Heart right ventricle (tissue), 16 donors: ENCODE data around the gene VRK1. TPM values are rescaled to one million over a fixed set of nuclear protein-coding genes. Genes with fewer than 3 reads are reported as not detected.

Experiments
- ATAC-seq, 8 donors: fragments of 200-7000 bp; cut with Tn5 transposase; one replicate each; pipeline ENCODE4 v1.9.1; 2020; ENCODE audit warnings: mild to moderate bottlenecking in 8 of 8, moderate library complexity in 8 of 8, moderate number of reproducible peaks in 1 of 8
- DNase-seq, 2 donors: peaks; one replicate each; pipeline ENCODE4 v3.0.0-alpha.2; 2020
- H3K27ac ChIP-seq, 10 donors: fragments of 200-600 bp; sonication (generic) in 2 of 10; one replicate each; pipeline versions ENCODE4 v1.5.0 to v1.8.0; 2020 to 2022; ENCODE audit warnings: mild to moderate bottlenecking in 3 of 10
- H3K27me3 ChIP-seq, 7 donors: fragments of 200-600 bp; one replicate each; pipeline ENCODE4 v1.8.0; 2021 to 2022; ENCODE audit warnings: mild to moderate bottlenecking in 2 of 7
- H3K36me3 ChIP-seq, 9 donors: fragments of 200-600 bp; sonication (generic) in 1 of 9; one replicate each; pipeline versions ENCODE4 v1.5.0 to v1.8.0; 2020 to 2022; ENCODE audit warnings: mild to moderate bottlenecking in 2 of 9
- H3K4me1 ChIP-seq, 9 donors: fragments of 200-600 bp; sonication (generic) in 1 of 9; one replicate each; pipeline versions ENCODE4 v1.5.0 to v1.8.0; 2020 to 2022; ENCODE audit warnings: mild to moderate bottlenecking in 4 of 9
- H3K4me3 ChIP-seq, 10 donors: fragments of 200-600 bp; sonication (generic) in 2 of 10; one replicate each; pipeline versions ENCODE4 v1.5.0 to v1.8.0; 2020 to 2022; ENCODE audit warnings: mild to moderate bottlenecking in 7 of 10, moderate library complexity in 2 of 10
- H3K9me3 ChIP-seq, 11 donors: fragments of 200-600 bp in 10 of 11; sonication (generic) in 2 of 11; one replicate each; pipeline versions ENCODE4 v1.5.0 to v1.8.0; 2013 to 2022; ENCODE audit warnings: mild to moderate bottlenecking in 2 of 11, control low read depth in 1 of 11, moderate library complexity in 1 of 11
- CTCF ChIP-seq, 9 donors: fragments of 200-600 bp; sonication (generic) in 2 of 9; IDR thresholded peaks; one replicate each; pipeline versions ENCODE4 v1.5.0 to v1.8.0; 2021 to 2022; ENCODE audit warnings: antibody characterized with exemption in 9 of 9, mild to moderate bottlenecking in 5 of 9, moderate library complexity in 1 of 9
- WGBS, 2 donors: extraction: QIAGEN DNeasy Blood & Tissue Kit; methylation state at CpG; one replicate each; pipeline ENCODE4 v1.1.7; 2013; ENCODE audit warnings: inconsistent platforms in 1 of 2; 5-methylcytosine and 5-hydroxymethylcytosine counted together
- intact Hi-C, 10 donors: fragments of 100-400 bp; cut with DNase I; formaldehyde crosslinking; loops; one replicate each; pipeline versions ENCODE4 v1.11.1 to v1.14.2; 2022
- polyA plus RNA-seq, 2 donors: library from polyadenylated mRNA; stranded (reverse); fragments of 200-250 nt; gene quantifications; one replicate each; pipeline ENCODE4 v1.2.3, GENCODE V29; 2013
- total RNA-seq, 10 donors: library from RNA; stranded (reverse); fragmentation: NEBNext Ultra II Directional in 3 of 10; extraction: Animal tissue kit (Norgen Biotek cat#: 25700) in 3 of 10; gene quantifications; one replicate each; pipeline versions ENCODE4 v1.2.1 to v1.2.4, GENCODE V29; 2021 to 2023
- donor health status: Arrhythmogenic right ventricular cardiomyopathy.
- donor health status: ischemic (EF 13 %, LVEDD 7.1; RV severe dilation, severe dysfunction).
- donor health status: healthy with polysubstance abuse.
- donor health status: DM: no; HTN: yes; CAD: no.
- donor health status: DM: no; HTN: no; CAD: no.
- donor health status: ischemic (EF 25% LVEDD 6.9; RV normal size, moderate dysfunction).
- donor health status: ischemic (EF 25% LVEDD 5.7; RV mildly dilated, moderate dysfunction).
- donor health status: healthy.
- donor health status: DM: yes; HTN: yes; CAD: no.
- donor health status: Ischemic cardiomyopathy.
- donor health status: ischemic (EF 35%, LVEDD 5.7; RV mildly dilated, moderate dysfunction).
- donor health status: nonischemic (EF 11% LVEDD 7.7; RV severe dilation, severe dysfunction).
- donor health status: DM: yes; HTN: yes; CAD: no.
- donor health status: PGD.
- donor health status: ischemic (EF 29% LVEDD 5.4; RV normal size, mild dysfunction).
- donor health status: nonischemic (EF 23%, LVEDD 6.1; RV moderate dilation, normal function).

The VRK1 gene
- total and polyA plus RNA-seq, 12 donors: 2.3 to 9.7 (median 7.2) TPM

- intact Hi-C loops: no loop called here
- no peak overlapping the region for H3K27ac ChIP-seq
- no peaks in the 10 kb centered on the region for H3K36me3 ChIP-seq
- H3K4me3 ChIP-seq: no peak overlapping the region
- peaks cover 0 to 13% (median 0%) of the 10 kb centered on the region in 9 donors for H3K4me1 ChIP-seq
- H3K9me3 ChIP-seq: no peaks in the 10 kb centered on the region
- no peak for TF ChIP-seq CTCF (IDR thresholded peaks at IDR 0.05)
- H3K27me3 ChIP-seq: peaks cover 0 to 29% (median 6%) of the 10 kb centered on the region in 7 donors
- DNase-seq (no peak), ATAC-seq (no peak)
- WGBS, 2 donors: 78 to 79% methylated on average over 3 of the region's 3 CpGs
Measured at GRCh38 chr14:96781371-96781770, 15.8 kb upstream of the VRK1 start.

DNA sequence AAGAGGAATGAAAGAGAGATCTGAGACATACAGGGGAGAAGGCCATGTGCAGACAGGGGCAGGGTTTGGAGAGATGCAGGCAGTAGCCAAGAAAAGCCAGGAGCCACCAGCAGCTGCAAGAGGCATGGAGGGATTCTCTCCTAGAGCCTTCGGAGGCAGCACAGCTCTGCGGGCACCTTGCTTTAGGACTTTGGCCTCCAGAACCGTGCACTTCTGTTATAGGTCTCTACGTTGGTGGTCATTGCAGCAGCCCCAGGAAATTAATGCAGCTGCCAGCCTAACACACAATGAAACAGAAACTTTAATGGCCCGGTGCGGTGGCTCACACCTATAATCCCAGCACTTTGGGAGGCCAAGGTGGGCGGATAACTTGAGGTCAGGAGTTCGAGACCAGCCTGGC, 14.7 kb upstream of the VRK1 start:
- no peak for TF ChIP-seq CTCF (IDR thresholded peaks at IDR 0.05)
- H3K36me3 ChIP-seq: no peaks in the 10 kb centered on the region
- intact Hi-C loops: no loop called here
- H3K4me3 ChIP-seq: no peak overlapping the region
- H3K27me3 ChIP-seq: peaks cover 0 to 35% (median 6%) of the 10 kb centered on the region in 7 donors
- WGBS, 2 donors: 86 to 88% methylated on average over 8 of the region's 8 CpGs
- no peaks in the 10 kb centered on the region for H3K9me3 ChIP-seq
- ATAC-seq (no peak), DNase-seq (no peak)
- no peak overlapping the region for H3K27ac ChIP-seq
- H3K4me1 ChIP-seq: peaks cover 0 to 13% (median 0%) of the 10 kb centered on the region in 9 donors

- DNase-seq (no peak), ATAC-seq (no peak)
- no peak overlapping the region for H3K4me3 ChIP-seq
- no peak for TF ChIP-seq CTCF (IDR thresholded peaks at IDR 0.05)
- peaks cover 0 to 13% (median 0%) of the 10 kb centered on the region in 9 donors for H3K4me1 ChIP-seq
- WGBS, 2 donors: 72 to 73% methylated on average over 10 of the region's 10 CpGs
- H3K36me3 ChIP-seq: no peaks in the 10 kb centered on the region
- no peak overlapping the region for H3K27ac ChIP-seq
- no peaks in the 10 kb centered on the region for H3K9me3 ChIP-seq
- intact Hi-C loops: no loop called here
- peaks cover 0 to 31% (median 6%) of the 10 kb centered on the region in 7 donors for H3K27me3 ChIP-seq
Measured at GRCh38 chr14:96783043-96783914, 13.9 kb upstream of the VRK1 start.

- ATAC-seq: no peak
- Histone ChIP-seq H3K4me3 (no peak overlapping the region), H3K4me1 (peaks cover 0 to 13% (median 0%) of the 10 kb centered on the region in 9 donors), H3K27me3 (peaks cover 0 to 31% (median 6%) of the 10 kb centered on the region in 7 donors), H3K36me3 (no peaks in the 10 kb centered on the region), H3K9me3 (no peaks in the 10 kb centered on the region), H3K27ac (no peak overlapping the region)
- TF ChIP-seq CTCF (IDR thresholded peaks at IDR 0.05): no peak
- 75 to 87% methylated on average over 4 of the region's 4 CpGs for WGBS, 2 donors
- no peak for DNase-seq
- intact Hi-C loops: no loop called here
Measured at GRCh38 chr14:96783915-96784224, 13.3 kb upstream of the VRK1 start.
